H1 (cell line): ENCODE data around the gene STEAP3. TPM values are rescaled to one million over a fixed set of nuclear protein-coding genes. Genes with fewer than 3 reads are reported as not detected.

ENCODE experiments used
- CTCF ChIA-PET: fragments of 300-600 bp; sonication (Branson Sonifier 250); formaldehyde crosslinking; loops from one replicate; lab custom pipeline; 2021; ENCODE audit not compliant: partially characterized antibody; lab: Charles Lee
- POLR2A ChIA-PET: fragments of 300-600 bp; sonication (Branson Sonifier 250); formaldehyde crosslinking; loops from one replicate; lab custom pipeline; 2021; ENCODE audit warnings: inconsistent platforms; ENCODE audit not compliant: partially characterized antibody; lab: Charles Lee
- DNase-seq, 2 experiments: peaks; one replicate each; pipeline versions ENCODE4 v3.0.0 to v3.0.0-alpha.2; 2010 to 2022; ENCODE audit warnings: low spot score in 2 of 2, low read depth in 1 of 2, mixed read lengths in 1 of 2
- FAIRE-seq: peaks from 2 replicates; lab custom pipeline; 2011; peaks lifted over from hg19 to GRCh38; lab: Jason Lieb, UNC
- H2AFZ ChIP-seq: 2 replicates; pipeline ENCODE4 v1.8.1; 2012; ENCODE audit warnings: low read length, inconsistent platforms
- H2AK5ac ChIP-seq: 2 replicates; pipeline ENCODE4 v1.6.1; 2013; ENCODE audit warnings: low read depth, low read length
- H2BK120ac ChIP-seq: replicated peaks from 2 replicates; pipeline ENCODE3; 2013; ENCODE audit warnings: low read depth, low read length, inconsistent platforms
- H2BK12ac ChIP-seq: 2 replicates; pipeline ENCODE4 v1.6.1; 2013; ENCODE audit warnings: low read depth, low read length
- H2BK15ac ChIP-seq: 2 replicates; pipeline ENCODE4 v1.6.1; 2013; ENCODE audit warnings: low read length
- H2BK20ac ChIP-seq: 2 replicates; pipeline ENCODE4 v1.6.1; 2013; ENCODE audit warnings: low read length
- H2BK5ac ChIP-seq: 2 replicates; pipeline ENCODE4 v1.6.1; 2013; ENCODE audit warnings: low read depth, low read length
- H3K14ac ChIP-seq: 2 replicates; pipeline ENCODE4 v1.6.1; 2013; ENCODE audit warnings: inconsistent platforms; ENCODE audit not compliant: insufficient read length
- H3K18ac ChIP-seq: 2 replicates; pipeline ENCODE4 v1.6.1; 2013; ENCODE audit warnings: low read length; ENCODE audit errors: extremely low read depth
- H3K23ac ChIP-seq: 2 replicates; pipeline ENCODE4 v1.6.1; 2013; ENCODE audit warnings: inconsistent platforms; ENCODE audit not compliant: insufficient read length
- H3K23me2 ChIP-seq: 2 replicates; pipeline ENCODE4 v1.6.1; 2013; ENCODE audit warnings: low read depth, low read length
- H3K27ac ChIP-seq: 2 replicates; pipeline ENCODE4 v1.6.1; 2011; ENCODE audit warnings: low read depth, low read length, inconsistent platforms
- H3K27me3 ChIP-seq, 4 experiments: replicated peaks in 1 of 4; 1 replicate in 1 of 4; 2 replicates in 3 of 4; pipeline versions ENCODE4 v1.6.1 to v1.8.1; 2011 to 2013; ENCODE audit warnings: low read length in 3 of 4, mild to moderate bottlenecking in 3 of 4, inconsistent platforms in 2 of 4, mixed read lengths in 2 of 4, moderate library complexity in 1 of 4; ENCODE audit not compliant: control insufficient read depth in 3 of 4, insufficient read depth in 3 of 4; ENCODE audit errors: extremely low read depth in 1 of 4
- H3K36me3 ChIP-seq, 4 experiments: 2 replicates each; pipeline versions ENCODE4 v1.6.1 to v1.8.1; 2011 to 2013; ENCODE audit warnings: mild to moderate bottlenecking in 4 of 4, low read length in 3 of 4, moderate library complexity in 2 of 4, control low read depth in 1 of 4, inconsistent platforms in 1 of 4; ENCODE audit not compliant: insufficient read depth in 4 of 4, control insufficient read depth in 2 of 4
- H3K4ac ChIP-seq: replicated peaks from 2 replicates; pipeline ENCODE3; 2013; ENCODE audit warnings: low read length, low read depth, mixed read lengths, inconsistent platforms; ENCODE audit not compliant: insufficient read length
- H3K4me1 ChIP-seq, 4 experiments: replicated peaks in 1 of 4; 1 replicate in 1 of 4; 2 replicates in 3 of 4; pipeline versions ENCODE4 v1.6.1 to v1.8.1; 2011 to 2013; ENCODE audit warnings: low read length in 3 of 4, inconsistent platforms in 2 of 4, mixed read lengths in 1 of 4; ENCODE audit not compliant: insufficient read depth in 4 of 4, control insufficient read depth in 3 of 4
- H3K4me2 ChIP-seq, 2 experiments: 2 replicates each; pipeline versions ENCODE4 v1.6.1 to v1.8.1; 2011 to 2013; ENCODE audit warnings: low read depth in 2 of 2, low read length in 2 of 2, control low read depth in 1 of 2, inconsistent platforms in 1 of 2, mild to moderate bottlenecking in 1 of 2; ENCODE audit not compliant: insufficient read depth in 1 of 2
- H3K4me3 ChIP-seq, 4 experiments: fragments of 200-600, 300-600 bp in 1 of 4; sonication (generic), shearing (Covaris generic), sonication (Bioruptor Twin) in 1 of 4; 2 replicates each; pipeline versions ENCODE4 v1.5.1 to v1.8.1; 2011 to 2016; ENCODE audit warnings: low read length in 4 of 4, low read depth in 3 of 4, control low read depth in 2 of 4, inconsistent platforms in 2 of 4, mild to moderate bottlenecking in 2 of 4, mixed read lengths in 1 of 4, moderate library complexity in 1 of 4; ENCODE audit not compliant: insufficient read depth in 2 of 4; ENCODE audit errors: extremely low read depth in 1 of 4
- H3K56ac ChIP-seq: replicated peaks from 2 replicates; pipeline ENCODE3; 2013; ENCODE audit warnings: low read depth, mild to moderate bottlenecking, mixed read lengths, low read length, inconsistent platforms; ENCODE audit not compliant: insufficient read length
- H3K79me1 ChIP-seq: 2 replicates; pipeline ENCODE4 v1.6.1; 2013; ENCODE audit warnings: low read depth, low read length, control low read depth
- H3K79me2 ChIP-seq, 2 experiments: 2 replicates each; pipeline versions ENCODE4 v1.6.1 to v1.8.1; 2012 to 2013; ENCODE audit warnings: low read length in 2 of 2, mild to moderate bottlenecking in 2 of 2, inconsistent platforms in 1 of 2; ENCODE audit not compliant: insufficient read depth in 2 of 2, control insufficient read depth in 1 of 2
- H3K9ac ChIP-seq, 4 experiments: replicated peaks in 1 of 4; 1 replicate in 1 of 4; 2 replicates in 3 of 4; pipeline versions ENCODE4 v1.6.1 to v1.8.1; 2011 to 2013; ENCODE audit warnings: low read depth in 3 of 4, low read length in 3 of 4, control low read depth in 2 of 4, mild to moderate bottlenecking in 2 of 4, moderate library complexity in 2 of 4, inconsistent platforms in 1 of 4; ENCODE audit errors: extremely low read depth in 1 of 4
- H3K9me3 ChIP-seq, 2 experiments: 2 replicates each; pipeline versions ENCODE4 v1.6.1 to v1.8.1; 2012 to 2013; ENCODE audit warnings: mild to moderate bottlenecking in 2 of 2, moderate library complexity in 2 of 2, control low read depth in 1 of 2, inconsistent platforms in 1 of 2, low read depth in 1 of 2, low read length in 1 of 2, mixed read lengths in 1 of 2; ENCODE audit not compliant: insufficient read depth in 2 of 2
- H4K20me1 ChIP-seq, 2 experiments: replicated peaks in 1 of 2; 2 replicates each; pipeline versions ENCODE3 to v1.8.1; 2011 to 2013; ENCODE audit warnings: inconsistent platforms in 2 of 2, low read length in 2 of 2, mild to moderate bottlenecking in 1 of 2; ENCODE audit not compliant: insufficient read depth in 2 of 2, control insufficient read depth in 1 of 2
- H4K5ac ChIP-seq: 2 replicates; pipeline ENCODE4 v1.6.1; 2013; ENCODE audit warnings: low read length, low read depth, mixed read lengths, inconsistent platforms; ENCODE audit not compliant: insufficient read length
- H4K8ac ChIP-seq: 2 replicates; pipeline ENCODE4 v1.8.0; 2013; ENCODE audit warnings: mild to moderate bottlenecking, moderate library complexity, low read length, inconsistent platforms; ENCODE audit not compliant: insufficient read depth; ENCODE audit errors: extremely low read depth
- H4K91ac ChIP-seq: replicated peaks from 2 replicates; pipeline ENCODE3; 2013; ENCODE audit warnings: low read length, mixed read lengths, inconsistent platforms; ENCODE audit not compliant: insufficient read length
- ASH2L ChIP-seq: fragments of 200-600, 300-600 bp; sonication (generic); IDR thresholded peaks from one replicate; pipeline ENCODE4 v1.7.1; 2017; ENCODE audit warnings: low read length
- BACH1 ChIP-seq: IDR thresholded peaks from 2 replicates; pipeline ENCODE4 v1.6.1; 2012; ENCODE audit warnings: low read length, improper control_type of control experiment
- CBX5 ChIP-seq: fragments of 300-800, 300-1000 bp; sonication (generic); IDR thresholded peaks from 2 replicates; pipeline ENCODE4 v1.7.1; 2016; ENCODE audit warnings: antibody characterized with exemption, low read length, low read depth
- CREB1 ChIP-seq: IDR thresholded peaks from 2 replicates; pipeline ENCODE4 v1.6.1; 2012; ENCODE audit warnings: inconsistent platforms
- EP300 ChIP-seq, 2 experiments: IDR thresholded peaks; 1 replicate in 1 of 2; 2 replicates in 1 of 2; pipeline ENCODE4 v1.6.1; 2011 to 2012; ENCODE audit warnings: low read depth in 2 of 2, low read length in 2 of 2, mild to moderate bottlenecking in 2 of 2, borderline replicate concordance in 1 of 2, inconsistent platforms in 1 of 2, moderate library complexity in 1 of 2
- KDM4A ChIP-seq: IDR thresholded peaks from one replicate; pipeline ENCODE4 v1.7.1; 2012; ENCODE audit warnings: low read depth, mild to moderate bottlenecking, moderate library complexity, low read length, inconsistent platforms; ENCODE audit not compliant: severe bottlenecking
- MAX ChIP-seq: IDR thresholded peaks from 2 replicates; pipeline ENCODE4 v1.6.1; 2012; ENCODE audit warnings: inconsistent platforms
- POLR2A ChIP-seq, 2 experiments: IDR thresholded peaks; 1 replicate in 1 of 2; 2 replicates in 1 of 2; pipeline ENCODE4 v1.6.1; 2011; ENCODE audit warnings: low read depth in 2 of 2, low read length in 2 of 2, mild to moderate bottlenecking in 2 of 2; ENCODE audit errors: control extremely low read depth in 1 of 2
- RNF2 ChIP-seq: fragments of 200-900, 300-1000 bp; sonication (generic); IDR thresholded peaks from 2 replicates; pipeline ENCODE4 v1.7.1; 2016; ENCODE audit warnings: borderline replicate concordance, low read depth, mild to moderate bottlenecking, antibody characterized with exemption, low read length; ENCODE audit not compliant: poor library complexity, severe bottlenecking; ENCODE audit errors: missing control alignments
- SAP30 ChIP-seq: fragments of 300-600 bp; sonication (generic); IDR thresholded peaks from 2 replicates; pipeline ENCODE4 v1.7.1; 2012; ENCODE audit warnings: low read length, moderate library complexity, mild to moderate bottlenecking, inconsistent platforms; ENCODE audit not compliant: insufficient read depth, insufficient replicate concordance
- SIRT6 ChIP-seq: IDR thresholded peaks from one replicate; pipeline ENCODE4 v1.7.1; 2012; ENCODE audit warnings: low read length, inconsistent platforms
- SUZ12 ChIP-seq: fragments of 200-600 bp; sonication (generic); IDR thresholded peaks from 2 replicates; pipeline ENCODE4 v1.6.1; 2012; ENCODE audit warnings: mild to moderate bottlenecking, inconsistent platforms, low read length, moderate library complexity, mixed read lengths
- TEAD4 ChIP-seq: IDR thresholded peaks from 2 replicates; pipeline ENCODE4 v1.6.1; 2012; ENCODE audit warnings: low read depth, low read length, inconsistent platforms, mixed read lengths
- WGBS, 2 experiments: shearing (Covaris generic) in 1 of 2; methylation state at CpG; one replicate each; pipeline versions ENCODE4 v1.1.6 to v1.1.7; 2013 to 2015; ENCODE audit warnings: low lambda C conversion rate in 2 of 2, mixed read lengths in 2 of 2, inconsistent platforms in 1 of 2, low coverage in 1 of 2, missing lambda C conversion rate in 1 of 2; ENCODE audit not compliant: insufficient replicate concordance in 2 of 2, insufficient coverage in 1 of 2, insufficient read length in 1 of 2; ENCODE audit errors: extremely low coverage in 1 of 2, missing lambda C conversion rate in 1 of 2; 5-methylcytosine and 5-hydroxymethylcytosine counted together
- polyA plus RNA-seq, 7 experiments: library from polyadenylated mRNA; depleted of rRNA in 3 of 7; stranded (reverse) in 5 of 7; unstranded in 2 of 7; fragments of >200 nt in 5 of 7; fragments of 200-250 nt in 2 of 7; gene quantifications; 1 replicate in 5 of 7; 2 replicates in 1 of 7; 4 replicates in 1 of 7; pipeline versions ENCODE4 v1.2.1 to v1.2.3, GENCODE V29; 2011 to 2013; ENCODE audit warnings: missing spikeins in 2 of 7, mixed read lengths in 2 of 7
- total RNA-seq: library from RNA; stranded (reverse); fragmentation: NEBNext Ultra II Directional; extraction: Animal tissue kit (Norgen Biotek cat#: 25700); gene quantifications from 2 replicates; pipeline ENCODE4 v1.2.1, GENCODE V29; 2021

The STEAP3 gene
- total and polyA plus RNA-seq, 2 of the 8 experiments (the other 6 are each of a cell fraction or from before 2014, with no cell fraction given), result 21.7 to 27.9 TPM

- Histone ChIP-seq H2BK12ac (no peak overlapping the region; the same call in 1 of the 2 replicates), H2AK5ac (no peak overlapping the region), H4K5ac (no peak overlapping the region), H3K4me3 (no peak overlapping the region), H3K79me1 (no peaks in the 10 kb centered on the region), H2BK5ac (no peak overlapping the region), H3K4me2 (no peak overlapping the region), H2BK120ac (no peak overlapping the region), H3K36me3 (peaks cover 0 to 5% (median 2%) of the 10 kb centered on the region in 4 experiments; a peak in 2 of 8 replicates), H2BK20ac (no peak overlapping the region), H3K23me2 (no peaks in the 10 kb centered on the region), H3K9ac (no peak overlapping the region), H4K20me1 (peaks cover 0 to 5% of the 10 kb centered on the region in 2 experiments), H3K9me3 (no peaks in the 10 kb centered on the region), H3K79me2 (no peaks in the 10 kb centered on the region), H2AFZ (no peak overlapping the region), H3K56ac (no peak overlapping the region), H3K27ac (no peak overlapping the region), H4K8ac (no peak overlapping the region), H3K18ac (no peak overlapping the region), H2BK15ac (no peak overlapping the region), H4K91ac (no peak overlapping the region), H3K23ac (no peak overlapping the region), H3K14ac (no peak overlapping the region), H3K4ac (no peak overlapping the region), H3K4me1 (peaks cover 11 to 29% (median 22%) of the 10 kb centered on the region in 4 experiments), H3K27me3 (no peaks in the 10 kb centered on the region)
- DNase-seq, result no peak
- POLR2A ChIA-PET, result interaction anchor here (2.0 kb wide), 1 partner anchor 12 kb away, joined by 5 read pairs; no protein-coding TSS in a partner anchor
- FAIRE-seq, result no peak
- CTCF ChIA-PET, result interaction anchor here (0.6 to 2.3 kb wide), 7 partner anchors 10 to 395 kb away, joined by 3 to 17 read pairs (median 3); no protein-coding TSS in a partner anchor
- WGBS, 2 experiments, result 88% methylated on average over 2 of the region's 2 CpGs; no CpG with 5 or more reads in 1 of the 2 experiments
- TF ChIP-seq SIRT6, result no peak
- no peak for TF ChIP-seq TEAD4
- no peak for TF ChIP-seq EP300 (IDR thresholded peaks at IDR 0.05; ENCODE audit: borderline replicate concordance in 1 of 2, low read depth in 2 of 2, low read length in 2 of 2)
- no peak for TF ChIP-seq POLR2A (IDR thresholded peaks at IDR 0.05; ENCODE audit: control extremely low read depth in 1 of 2, low read depth in 2 of 2, low read length in 2 of 2)
- no peak for TF ChIP-seq ASH2L
- no peak for TF ChIP-seq BACH1
- TF ChIP-seq KDM4A, result no peak
- no peak for TF ChIP-seq MAX
- TF ChIP-seq RNF2, result no peak
- no peak for TF ChIP-seq CBX5
- no peak for TF ChIP-seq SUZ12
- TF ChIP-seq CREB1, result no peak
- no peak for TF ChIP-seq SAP30
These were observed 29.6 kb downstream of the STEAP3 start for GRCh38 chr2:119253114-119253702.
